Upper lobe of left lung (tissue), 4 donors: Measurements from ENCODE around the gene KIAA1143.

Experiments used
- EP300 ChIP-seq, 4 donors: sonication (generic); formaldehyde crosslinking; IDR thresholded peaks; one replicate each; pipeline ENCODE4 v1.5.1; 2017; ENCODE audit warnings: antibody characterized with exemption in 4 of 4, control low read depth in 2 of 4
- POLR2AphosphoS5 ChIP-seq, 2 donors: sonication (generic); formaldehyde crosslinking; IDR thresholded peaks; one replicate each; pipeline ENCODE4 v1.5.1; 2017; ENCODE audit warnings: antibody characterized with exemption in 2 of 2
- TF ChIP-seq, protein P1 (sequence below), 6 experiments: fragments of 450-650 bp in 4 of 6; fragments of 200-600 bp in 2 of 6; sonication (generic) in 2 of 6; IDR thresholded peaks; one replicate each; pipeline ENCODE4 v1.5.1; 2016 to 2019; ENCODE audit warnings: antibody characterized with exemption in 6 of 6

DNA sequence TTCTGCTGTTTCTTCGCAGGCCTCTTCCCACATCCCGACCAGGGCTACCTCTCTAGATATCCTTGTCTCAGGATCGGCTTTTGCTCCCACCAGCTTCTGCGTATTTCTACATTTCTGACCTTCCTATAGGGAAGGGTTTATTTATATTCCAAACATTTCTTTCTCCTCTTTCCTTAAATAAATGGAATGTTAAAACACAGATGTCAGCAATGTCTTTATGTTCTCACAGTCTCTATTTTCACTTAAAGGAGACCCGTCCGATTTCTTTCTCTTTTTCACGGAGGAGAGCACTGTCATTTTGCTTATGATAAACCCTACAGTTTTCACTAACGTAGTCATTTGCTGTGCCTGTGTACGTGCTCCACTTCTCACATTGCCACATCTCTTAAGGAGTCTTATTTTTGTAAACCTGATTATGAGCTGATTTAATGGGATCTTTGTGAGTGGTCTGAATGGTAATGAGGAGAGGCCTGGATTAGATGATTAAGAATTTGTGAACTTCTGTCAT is 805 bp upstream of the KIAA1143 start:
- TF ChIP-seq, protein P1, sequence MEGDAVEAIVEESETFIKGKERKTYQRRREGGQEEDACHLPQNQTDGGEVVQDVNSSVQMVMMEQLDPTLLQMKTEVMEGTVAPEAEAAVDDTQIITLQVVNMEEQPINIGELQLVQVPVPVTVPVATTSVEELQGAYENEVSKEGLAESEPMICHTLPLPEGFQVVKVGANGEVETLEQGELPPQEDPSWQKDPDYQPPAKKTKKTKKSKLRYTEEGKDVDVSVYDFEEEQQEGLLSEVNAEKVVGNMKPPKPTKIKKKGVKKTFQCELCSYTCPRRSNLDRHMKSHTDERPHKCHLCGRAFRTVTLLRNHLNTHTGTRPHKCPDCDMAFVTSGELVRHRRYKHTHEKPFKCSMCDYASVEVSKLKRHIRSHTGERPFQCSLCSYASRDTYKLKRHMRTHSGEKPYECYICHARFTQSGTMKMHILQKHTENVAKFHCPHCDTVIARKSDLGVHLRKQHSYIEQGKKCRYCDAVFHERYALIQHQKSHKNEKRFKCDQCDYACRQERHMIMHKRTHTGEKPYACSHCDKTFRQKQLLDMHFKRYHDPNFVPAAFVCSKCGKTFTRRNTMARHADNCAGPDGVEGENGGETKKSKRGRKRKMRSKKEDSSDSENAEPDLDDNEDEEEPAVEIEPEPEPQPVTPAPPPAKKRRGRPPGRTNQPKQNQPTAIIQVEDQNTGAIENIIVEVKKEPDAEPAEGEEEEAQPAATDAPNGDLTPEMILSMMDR (IDR thresholded peaks at IDR 0.05) = no peak
- no peak for TF ChIP-seq EP300 (IDR thresholded peaks at IDR 0.05)
- no peak for TF ChIP-seq POLR2AphosphoS5 (IDR thresholded peaks at IDR 0.05)
